Smooth muscle cell (in vitro differentiated cells): ENCODE measurements around the gene ELF1. TPM values are rescaled to one million over a fixed set of nuclear protein-coding genes. Genes with fewer than 3 reads are reported as not detected.

Source experiments
- DNase-seq: peaks from one replicate; lab custom pipeline; 2025; ENCODE audit not compliant: unreplicated experiment; lab: John Stamatoyannopoulos, UW
- H2AFZ ChIP-seq: fragments of 200-600 bp; sonication (generic); 2 replicates; pipeline ENCODE4 v1.6.0; 2016; ENCODE audit warnings: antibody characterized with exemption, low read depth, mild to moderate bottlenecking
- H3F3A ChIP-seq: fragments of 200-600 bp; sonication (generic); 2 replicates; pipeline ENCODE4 v1.6.0; 2017; ENCODE audit warnings: antibody characterized with exemption, low read depth
- H3K27ac ChIP-seq: fragments of 200-600 bp; sonication (generic); 2 replicates; pipeline ENCODE4 v1.5.1; 2016; ENCODE audit warnings: low read depth, mild to moderate bottlenecking
- H3K27me3 ChIP-seq: fragments of 200-600 bp; sonication (generic); 2 replicates; pipeline ENCODE4 v1.6.1; 2016; ENCODE audit warnings: low read depth, mild to moderate bottlenecking
- H3K36me3 ChIP-seq: fragments of 200-600 bp; sonication (generic); 2 replicates; pipeline ENCODE4 v1.5.1; 2016; ENCODE audit warnings: low read depth
- H3K4me1 ChIP-seq: fragments of 200-600 bp; sonication (generic); 2 replicates; pipeline ENCODE4 v1.5.1; 2016; ENCODE audit warnings: low read depth
- H3K4me2 ChIP-seq: fragments of 200-600 bp; sonication (generic); 2 replicates; pipeline ENCODE4 v1.6.0; 2016; ENCODE audit warnings: mild to moderate bottlenecking
- H3K4me3 ChIP-seq: fragments of 200-600 bp; sonication (generic); 2 replicates; pipeline ENCODE4 v1.5.1; 2016; ENCODE audit warnings: mild to moderate bottlenecking
- H3K79me2 ChIP-seq: fragments of 200-600 bp; sonication (generic); 2 replicates; pipeline ENCODE4 v1.6.0; 2016; ENCODE audit warnings: low read depth, mild to moderate bottlenecking
- H3K9ac ChIP-seq: fragments of 200-600 bp; sonication (generic); 2 replicates; pipeline ENCODE4 v1.6.0; 2016; ENCODE audit warnings: low read depth
- H3K9me3 ChIP-seq: fragments of 200-600 bp; sonication (generic); replicated peaks from 2 replicates; pipeline ENCODE4 v1.5.1; 2016; ENCODE audit warnings: low read depth
- H4K20me1 ChIP-seq: fragments of 200-600 bp; sonication (generic); 2 replicates; pipeline ENCODE4 v1.6.0; 2016; ENCODE audit warnings: low read depth
- WGBS: methylation state at CpG from one replicate; pipeline ENCODE4 v1.1.7; 2016; ENCODE audit warnings: low lambda C conversion rate; 5-methylcytosine and 5-hydroxymethylcytosine counted together
- polyA plus RNA-seq: library from polyadenylated mRNA; unstranded; fragments of >200 nt; fragmentation: Nextera tagmentation; extraction: Ambion mirVana; gene quantifications from 2 replicates; pipeline ENCODE4 v1.2.1, GENCODE V29; 2016
- total RNA-seq: library from RNA; depleted of rRNA; stranded (reverse); fragments of >200 nt; gene quantifications from 2 replicates; pipeline ENCODE4 v1.2.3, GENCODE V29; 2014
- TF ChIP-seq, protein P1 (sequence below): fragments of 200-600 bp; sonication (generic); IDR thresholded peaks from 2 replicates; pipeline ENCODE4 v1.5.1; 2017; ENCODE audit warnings: borderline replicate concordance, mild to moderate bottlenecking, antibody characterized with exemption; ENCODE audit not compliant: insufficient read depth, poor library complexity, severe bottlenecking

ELF1 gene
- total and polyA plus RNA-seq, 2 experiments from 2014 or later: 21.2 to 53.1 TPM

DNA sequence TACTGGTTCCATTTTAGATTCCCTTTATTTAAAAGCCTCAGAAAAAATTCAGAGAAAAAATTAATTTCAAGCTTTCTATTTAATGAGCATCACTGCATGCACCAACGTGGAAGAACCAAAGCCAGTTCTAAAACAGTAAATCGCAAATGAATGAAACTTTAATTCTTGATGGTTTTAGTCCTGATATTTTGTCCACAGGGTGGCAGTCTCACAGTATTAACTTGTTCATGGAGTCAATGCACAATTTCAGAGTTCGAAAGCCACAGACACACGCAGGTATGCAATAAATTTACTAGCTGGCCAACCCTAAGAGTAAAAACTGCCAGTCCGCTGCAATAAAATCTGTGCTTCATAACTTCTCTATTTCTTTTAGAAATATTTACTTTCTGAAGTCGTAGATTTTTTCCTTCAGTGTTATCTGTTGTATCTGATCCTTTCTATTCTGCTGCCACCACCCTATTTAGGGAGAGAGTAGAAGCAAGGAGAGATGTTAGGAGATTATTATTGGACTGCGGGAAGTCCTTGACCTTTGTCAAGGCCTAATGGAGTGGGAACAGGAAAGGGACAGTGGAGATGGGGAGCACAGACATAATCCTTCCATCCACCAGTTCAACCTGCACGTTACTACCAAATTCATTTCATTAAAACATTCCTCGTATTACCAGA is 35.2 kb upstream of the ELF1 start:
- Histone ChIP-seq H3K4me3 (no peak overlapping the region), H3K27me3 (no peaks in the 10 kb centered on the region), H3K36me3 (no peaks in the 10 kb centered on the region), H3F3A (no peaks in the 10 kb centered on the region), H3K79me2 (peaks cover 100% of the 10 kb centered on the region), H3K9ac (no peak overlapping the region), H2AFZ (no peak overlapping the region), H3K4me2 (peak overlapping the region; percentile 4), H3K4me1 (peaks cover 9% of the 10 kb centered on the region), H3K27ac (peak overlapping the region; percentile 16), H3K9me3 (no peaks in the 10 kb centered on the region), H4K20me1 (peaks cover 97% of the 10 kb centered on the region)
- DNase-seq: no peak
- TF ChIP-seq, protein P1, sequence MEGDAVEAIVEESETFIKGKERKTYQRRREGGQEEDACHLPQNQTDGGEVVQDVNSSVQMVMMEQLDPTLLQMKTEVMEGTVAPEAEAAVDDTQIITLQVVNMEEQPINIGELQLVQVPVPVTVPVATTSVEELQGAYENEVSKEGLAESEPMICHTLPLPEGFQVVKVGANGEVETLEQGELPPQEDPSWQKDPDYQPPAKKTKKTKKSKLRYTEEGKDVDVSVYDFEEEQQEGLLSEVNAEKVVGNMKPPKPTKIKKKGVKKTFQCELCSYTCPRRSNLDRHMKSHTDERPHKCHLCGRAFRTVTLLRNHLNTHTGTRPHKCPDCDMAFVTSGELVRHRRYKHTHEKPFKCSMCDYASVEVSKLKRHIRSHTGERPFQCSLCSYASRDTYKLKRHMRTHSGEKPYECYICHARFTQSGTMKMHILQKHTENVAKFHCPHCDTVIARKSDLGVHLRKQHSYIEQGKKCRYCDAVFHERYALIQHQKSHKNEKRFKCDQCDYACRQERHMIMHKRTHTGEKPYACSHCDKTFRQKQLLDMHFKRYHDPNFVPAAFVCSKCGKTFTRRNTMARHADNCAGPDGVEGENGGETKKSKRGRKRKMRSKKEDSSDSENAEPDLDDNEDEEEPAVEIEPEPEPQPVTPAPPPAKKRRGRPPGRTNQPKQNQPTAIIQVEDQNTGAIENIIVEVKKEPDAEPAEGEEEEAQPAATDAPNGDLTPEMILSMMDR: peak; percentile 47
- WGBS: 77% methylated on average over 9 of the region's 9 CpGs

GRCh38 chr13:41053384-41053826 is 34.3 kb upstream of the ELF1 start:
- Histone ChIP-seq H3K4me1 (peaks cover 1% of the 10 kb centered on the region), H3K9ac (no peak overlapping the region), H3K9me3 (no peaks in the 10 kb centered on the region), H3K4me2 (no peak overlapping the region), H3K36me3 (no peaks in the 10 kb centered on the region), H4K20me1 (peaks cover 94% of the 10 kb centered on the region), H3K4me3 (no peak overlapping the region), H3F3A (no peaks in the 10 kb centered on the region), H2AFZ (no peak overlapping the region), H3K79me2 (peaks cover 100% of the 10 kb centered on the region), H3K27me3 (no peaks in the 10 kb centered on the region), H3K27ac (peak overlapping the region; percentile 16)
- TF ChIP-seq, protein P1: no peak
- WGBS: 81% methylated on average over 2 of the region's 2 CpGs
- DNase-seq: no peak

DNA sequence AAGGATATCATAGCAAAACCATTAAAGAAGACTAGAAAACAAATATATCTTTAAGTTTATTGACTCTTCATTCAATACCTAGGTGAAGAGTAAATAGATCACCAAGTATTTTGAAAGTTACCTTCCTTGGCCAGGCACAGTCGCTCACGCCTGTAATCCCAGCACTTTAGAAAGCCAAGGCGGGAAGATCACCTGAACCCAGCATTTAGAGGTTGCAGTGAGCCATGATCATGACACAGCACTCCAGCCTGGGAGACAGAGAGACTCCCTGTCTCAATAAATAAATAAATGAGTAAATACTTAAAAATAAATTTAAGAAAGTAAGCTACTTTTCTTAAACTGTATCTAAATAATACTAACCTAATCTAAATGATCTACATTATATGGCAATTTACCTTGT is 33.3 kb upstream of the ELF1 start:
- no peaks in the 10 kb centered on the region for H3K36me3 ChIP-seq
- H2AFZ ChIP-seq: no peak overlapping the region
- H3K9ac ChIP-seq: no peak overlapping the region
- TF ChIP-seq, protein P1: no peak
- H3K27me3 ChIP-seq: no peaks in the 10 kb centered on the region
- H3K4me1 ChIP-seq: no peaks in the 10 kb centered on the region
- H3K79me2 ChIP-seq: peaks cover 93% of the 10 kb centered on the region
- 81% methylated on average over 3 of the region's 3 CpGs for WGBS
- H3F3A ChIP-seq: no peaks in the 10 kb centered on the region
- H4K20me1 ChIP-seq: peaks cover 85% of the 10 kb centered on the region
- no peak overlapping the region for H3K4me2 ChIP-seq
- no peak overlapping the region for H3K4me3 ChIP-seq
- no peak for DNase-seq
- H3K27ac ChIP-seq: no peak overlapping the region
- no peaks in the 10 kb centered on the region for H3K9me3 ChIP-seq
